GM18873 (cell line): Measurements from ENCODE around the gene BAZ2B.
"Not testable (repeated sequence)": the region's sequence is repeated elsewhere in the genome, so short reads cannot be mapped to it uniquely, and the experiment has no call there.

Experiments
- ATAC-seq: cut with Tn5 transposase; IDR thresholded peaks from one replicate; pipeline ENCODE4 v1.9.1; 2021; ENCODE audit warnings: mild to moderate bottlenecking, moderate library complexity, moderate number of reproducible peaks; ENCODE audit not compliant: unreplicated experiment, low FRiP score

The BAZ2B gene

DNA sequence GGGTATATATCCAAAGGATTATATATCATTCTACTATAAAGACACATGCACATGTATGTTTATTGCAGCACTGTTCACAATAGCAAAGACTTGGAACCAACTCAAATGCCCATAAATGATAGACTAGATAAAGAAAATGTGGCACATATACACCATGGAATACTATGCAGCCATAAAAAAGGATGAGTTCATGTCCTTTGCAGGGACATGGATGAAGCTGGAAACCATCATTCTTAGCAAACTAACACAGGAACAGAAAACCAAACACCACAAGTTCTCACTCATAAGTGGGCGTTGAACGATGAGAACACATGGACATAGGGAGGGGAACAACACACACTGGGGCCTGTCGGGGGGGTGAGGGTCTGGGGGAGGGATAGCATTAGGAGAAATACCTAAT, 254.7 kb downstream of the BAZ2B start:
- not testable (repeated sequence) for ATAC-seq

DNA sequence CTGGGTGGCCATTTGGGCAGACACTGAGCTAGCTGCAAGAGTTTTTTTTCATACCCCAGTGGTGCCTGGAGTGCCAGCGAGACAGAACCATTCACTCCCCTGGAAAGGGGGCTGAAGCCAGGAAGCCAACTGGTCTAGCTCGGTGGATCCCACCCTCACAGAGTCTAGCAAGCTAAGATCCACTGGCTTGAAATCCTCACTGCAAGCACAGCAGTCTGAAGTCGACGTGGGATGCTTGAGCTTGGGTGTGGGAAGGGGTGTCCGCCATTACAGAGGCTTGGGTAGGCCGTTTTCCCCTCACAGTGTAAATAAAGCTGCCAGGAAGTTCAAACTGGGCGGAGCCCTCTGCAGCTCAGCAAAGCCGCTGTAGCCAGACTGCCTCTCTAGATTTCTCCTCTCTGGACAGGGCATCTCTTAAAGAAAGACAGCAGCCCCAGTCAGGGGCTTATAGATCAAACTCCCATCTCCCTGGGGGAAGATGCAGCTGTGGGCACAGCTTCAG, 260.2 kb downstream of the BAZ2B start:
- ATAC-seq: no peak

DNA sequence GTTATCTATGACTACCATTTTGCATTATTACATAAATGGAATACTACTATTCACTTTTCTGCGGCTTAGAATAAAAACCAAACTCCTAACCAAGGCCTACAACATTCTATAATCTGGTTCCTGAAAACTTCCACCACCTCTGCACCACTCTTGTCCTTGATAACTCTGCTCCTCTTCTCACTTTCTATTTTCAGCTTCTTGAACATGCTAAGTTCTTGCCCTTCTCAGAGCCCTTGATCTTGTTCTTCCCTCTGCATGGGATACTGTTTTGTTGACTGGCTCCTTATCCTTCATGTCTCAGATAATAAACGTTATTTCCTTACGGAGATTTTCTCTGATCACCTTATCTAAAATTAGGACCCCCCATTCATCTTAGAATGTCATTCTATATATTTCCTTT, 264.4 kb downstream of the BAZ2B start:
- no peak for ATAC-seq

DNA sequence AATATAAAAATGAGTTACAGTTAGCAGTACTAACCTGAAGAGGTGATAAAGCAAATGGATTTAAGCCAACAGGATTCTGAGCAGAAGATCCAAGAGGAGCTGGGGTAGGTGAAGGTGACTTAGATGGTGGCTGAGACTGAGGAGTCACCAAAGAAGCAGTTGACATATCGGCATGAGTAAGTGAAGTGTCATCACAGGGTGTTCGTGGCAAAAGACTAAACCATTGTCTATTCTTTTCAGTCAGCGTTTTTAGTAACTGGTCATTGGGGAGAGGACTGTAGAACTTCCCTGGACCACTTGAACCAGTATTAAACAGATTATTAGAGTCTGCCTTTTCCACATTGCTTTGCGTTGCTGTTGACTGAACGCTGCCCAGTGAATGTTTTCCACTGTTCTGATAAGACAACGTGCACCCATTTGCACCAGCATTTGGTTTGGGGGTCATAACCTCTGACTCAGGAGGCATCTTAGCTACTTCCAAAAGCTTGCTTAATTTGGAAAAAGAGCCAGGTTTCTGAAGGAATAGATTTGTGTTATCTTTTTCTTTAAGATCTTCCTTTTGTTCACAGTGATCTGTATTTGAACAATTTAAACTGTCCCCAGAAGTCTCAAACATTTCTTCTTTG, 266.6 kb downstream of the BAZ2B start:
- ATAC-seq: no peak

DNA sequence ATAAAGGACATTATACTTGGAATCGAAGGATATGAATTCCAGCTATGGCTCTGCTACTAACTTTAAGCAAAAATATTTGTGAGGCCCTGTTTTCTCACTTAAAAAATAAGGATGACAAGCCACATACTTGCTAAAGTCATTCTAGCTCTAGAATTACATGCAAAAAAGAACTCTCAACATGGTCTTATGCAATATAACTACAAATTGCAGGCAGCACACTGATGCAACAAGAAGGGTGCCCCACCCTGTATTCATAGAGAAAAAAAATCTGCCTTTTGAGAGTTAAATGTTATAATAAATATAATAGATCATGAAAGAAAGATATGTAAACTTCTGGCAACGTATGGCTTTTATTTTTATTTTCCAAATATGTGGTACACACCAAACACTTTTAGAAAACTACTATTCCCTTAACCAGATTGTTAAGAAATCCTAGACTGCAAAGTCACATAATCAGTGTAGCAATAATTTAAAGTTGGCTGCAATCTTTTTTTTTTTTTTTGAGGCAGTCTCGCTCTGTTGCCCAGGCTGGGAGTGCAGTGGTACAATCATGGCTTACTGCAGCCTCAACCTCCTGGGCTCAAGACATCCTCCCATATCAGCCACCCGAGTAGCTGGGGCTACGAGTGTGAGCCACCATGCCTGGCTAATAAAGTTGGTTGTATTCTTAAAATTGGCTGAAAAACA, 289.6 kb downstream of the BAZ2B start:
- no peak for ATAC-seq

DNA sequence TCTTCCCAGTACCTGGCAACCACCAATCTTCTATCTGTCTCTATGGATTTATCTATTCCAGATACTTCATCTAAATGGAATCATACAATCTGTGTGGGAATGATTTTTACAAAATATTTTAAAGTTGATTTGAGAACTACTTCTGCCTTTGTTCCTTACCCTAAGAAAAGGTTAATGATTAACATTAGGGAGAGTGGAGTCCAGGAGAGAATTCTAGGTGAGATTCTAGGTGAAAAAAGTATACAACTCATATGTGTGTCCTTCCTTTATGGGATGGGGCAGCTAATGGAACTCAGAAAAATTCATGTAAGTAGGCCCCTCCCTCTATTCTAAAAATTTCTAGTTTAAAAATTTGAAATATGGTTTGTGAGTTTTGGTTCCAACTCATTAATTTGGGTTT, 293.9 kb downstream of the BAZ2B start:
- no peak for ATAC-seq

DNA sequence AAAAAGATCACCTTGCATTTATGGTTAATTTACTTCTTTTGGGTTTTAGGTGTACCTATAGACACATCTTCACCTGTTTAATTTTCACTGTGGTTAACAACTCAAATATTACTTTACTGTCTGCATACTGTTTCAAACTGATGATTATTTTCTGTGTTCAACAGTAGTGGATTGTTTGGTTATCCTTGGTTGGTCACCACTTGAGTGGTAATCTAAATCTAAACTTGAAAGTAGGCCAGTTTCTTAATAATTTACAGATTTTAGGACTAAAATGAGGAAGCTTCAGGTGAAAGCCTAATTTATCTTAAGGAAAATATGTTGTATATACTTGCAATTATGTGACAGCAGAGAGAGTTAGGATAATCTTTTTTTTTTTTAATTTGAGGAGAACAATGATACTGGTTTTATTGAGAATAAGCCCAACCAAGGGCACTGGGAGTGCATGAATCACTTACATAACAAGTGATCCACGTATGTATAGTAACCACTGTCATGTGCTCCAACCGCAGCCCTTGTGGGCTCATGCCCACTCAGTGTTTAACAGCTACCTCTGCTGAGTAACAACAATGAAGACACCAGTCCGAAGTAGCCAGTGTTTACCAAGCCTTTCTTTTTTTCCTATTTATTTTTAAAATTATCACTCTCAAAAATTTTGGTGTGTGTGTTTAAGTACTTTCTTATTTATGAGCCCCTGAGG, 298.8 kb downstream of the BAZ2B start:
- no peak for ATAC-seq

DNA sequence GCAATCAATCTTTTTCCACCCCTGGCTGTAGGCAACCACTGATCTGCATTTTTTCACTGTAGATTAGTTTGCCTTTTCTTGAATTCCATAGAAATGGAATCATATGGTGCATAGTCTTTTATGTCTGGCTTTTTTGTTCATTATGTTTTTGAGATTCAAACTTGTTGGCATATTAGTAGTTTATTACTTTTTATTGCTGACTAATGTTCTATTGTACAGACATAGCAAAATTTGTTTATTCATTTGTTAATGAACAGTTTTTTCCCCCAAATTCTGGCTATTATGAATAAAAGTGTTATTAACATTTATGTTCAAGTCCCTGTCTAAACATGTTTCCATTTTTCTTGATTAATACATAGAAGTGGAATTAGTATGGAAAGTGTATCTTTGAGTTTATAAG, 308.4 kb downstream of the BAZ2B start:
- no peak for ATAC-seq

DNA sequence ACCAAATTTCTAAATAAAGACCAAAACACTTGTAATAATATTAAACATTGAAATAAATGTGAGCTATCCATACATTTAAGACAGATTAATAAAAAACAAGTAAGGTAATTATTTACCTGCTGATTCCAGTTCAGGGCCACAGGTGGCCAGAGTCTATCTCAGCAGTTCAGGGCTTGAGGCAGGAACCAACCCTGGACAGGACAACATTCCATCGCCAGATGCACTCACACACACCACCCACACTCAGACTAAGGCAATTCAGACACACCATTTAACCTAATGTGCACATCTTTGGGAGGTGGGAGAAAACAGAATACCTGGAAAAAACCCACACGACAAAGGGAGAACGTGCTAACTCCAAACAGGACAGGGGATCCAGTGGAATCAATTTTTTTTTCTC, 315.8 kb downstream of the BAZ2B start:
- no peak for ATAC-seq

DNA sequence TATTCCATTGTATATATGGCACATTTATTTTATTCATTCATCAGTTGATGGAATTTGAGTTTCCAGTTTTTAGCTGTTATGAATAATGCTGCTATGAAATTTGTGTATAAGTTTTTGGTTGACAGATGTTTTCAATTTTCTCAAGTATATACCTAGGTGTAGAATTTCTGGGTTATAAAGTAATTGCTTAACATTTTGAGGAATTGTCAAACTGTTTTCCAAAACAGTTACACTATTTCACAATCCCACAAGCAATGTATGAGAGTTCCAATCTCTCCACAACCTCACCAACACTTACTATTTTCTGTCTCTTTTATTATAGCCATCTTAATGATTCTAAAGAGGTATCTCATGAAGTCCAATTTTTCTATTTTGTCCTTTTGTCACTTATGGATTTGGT, 317.4 kb downstream of the BAZ2B start:
- no peak for ATAC-seq

DNA sequence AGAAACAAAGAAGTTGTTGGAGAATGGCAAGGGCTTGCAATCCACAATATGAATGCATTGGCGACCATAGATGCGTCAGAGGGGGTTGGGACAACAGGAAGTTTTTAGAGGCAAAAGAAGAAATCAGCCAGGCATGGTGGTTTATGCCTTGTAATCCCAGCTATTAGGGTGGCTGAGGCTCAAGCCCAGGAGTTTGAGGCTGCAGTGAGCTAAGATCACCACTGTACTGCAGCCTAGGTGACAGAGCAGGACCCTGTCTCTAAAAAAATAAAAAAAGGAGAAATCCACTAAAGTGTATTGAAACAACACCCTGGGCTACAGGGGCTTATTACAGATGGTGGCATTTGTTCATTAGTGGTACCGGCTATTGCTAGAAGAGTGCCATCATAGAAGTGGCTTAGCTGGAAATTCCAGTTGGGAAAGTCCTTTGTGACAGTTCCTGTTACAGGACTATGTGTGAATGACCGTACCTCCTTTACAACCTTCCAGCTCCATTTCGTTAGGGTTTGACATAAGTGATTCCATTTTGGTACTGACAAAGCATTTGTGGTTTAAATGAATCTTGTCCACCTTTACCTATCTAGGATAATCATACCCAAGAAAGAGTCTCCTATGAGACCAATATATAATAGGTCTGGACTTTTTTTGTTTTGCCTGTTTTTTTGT, 319.2 kb downstream of the BAZ2B start:
- ATAC-seq: no peak

DNA sequence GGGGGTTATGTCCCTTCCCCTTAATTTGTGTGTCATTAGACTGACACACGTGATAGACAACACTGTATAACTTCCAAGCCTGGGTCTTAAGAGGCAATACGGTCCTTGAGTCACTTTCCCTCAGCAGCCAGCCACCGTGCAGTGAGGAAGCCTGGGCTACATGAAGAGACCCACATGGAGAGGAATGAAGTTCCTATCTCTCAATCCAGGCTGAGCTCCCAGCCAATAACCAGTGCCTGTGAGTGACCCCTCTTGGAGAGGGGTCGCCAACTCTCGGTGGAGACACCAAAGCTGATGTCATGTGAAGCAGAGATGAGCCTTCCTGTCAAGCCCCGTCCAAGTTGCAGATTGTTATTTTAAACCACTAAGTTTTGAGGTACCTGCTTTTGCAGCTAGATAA, 324.2 kb downstream of the BAZ2B start:
- no peak for ATAC-seq

DNA sequence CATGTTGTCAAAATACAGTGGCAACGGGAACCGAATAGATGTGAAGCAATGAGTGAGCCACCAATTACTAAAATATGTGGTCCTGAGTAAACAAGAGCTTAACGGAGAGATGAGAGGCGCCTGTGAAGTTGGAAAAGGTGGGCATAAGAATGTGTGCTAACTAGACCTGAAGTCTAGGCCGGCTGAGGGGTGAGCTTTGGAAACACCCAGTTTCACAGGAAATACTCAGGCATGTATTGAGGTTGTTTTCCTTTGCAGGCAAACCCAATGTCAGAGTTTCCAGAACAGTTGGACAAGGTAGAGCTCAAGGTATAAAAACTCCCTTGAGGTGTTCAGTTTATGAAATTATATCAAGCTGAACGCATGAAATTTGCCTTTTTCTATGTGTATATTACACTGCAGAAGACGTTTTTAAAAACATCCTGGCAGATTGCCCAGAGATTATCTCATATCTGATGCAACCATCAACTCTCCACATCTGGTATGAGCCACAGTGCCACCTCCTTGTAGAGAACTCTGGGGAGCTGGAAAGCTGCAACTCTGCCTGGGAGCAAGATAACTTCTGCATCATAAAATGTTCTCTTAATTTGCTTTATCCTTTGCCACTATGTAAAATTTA, 325.9 kb downstream of the BAZ2B start:
- no peak for ATAC-seq

DNA sequence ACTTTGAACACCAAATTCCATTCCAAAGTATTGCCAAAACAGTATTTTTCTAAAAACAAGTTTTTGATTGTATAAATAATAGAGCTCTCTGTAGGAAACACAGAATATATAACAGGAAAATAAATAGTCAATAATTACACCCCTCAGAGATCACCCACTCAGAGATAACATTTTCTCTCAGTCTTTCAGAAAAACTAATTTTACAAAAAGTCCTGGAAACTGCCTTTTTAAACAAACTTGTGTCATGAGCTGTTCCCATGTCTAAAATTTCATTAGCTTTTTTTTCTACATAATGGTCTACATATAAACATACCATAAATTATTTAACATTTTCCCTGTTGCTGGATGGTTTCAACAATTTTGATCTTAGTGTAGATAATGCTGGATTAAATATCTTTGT, 328.6 kb downstream of the BAZ2B start:
- ATAC-seq: no peak

DNA sequence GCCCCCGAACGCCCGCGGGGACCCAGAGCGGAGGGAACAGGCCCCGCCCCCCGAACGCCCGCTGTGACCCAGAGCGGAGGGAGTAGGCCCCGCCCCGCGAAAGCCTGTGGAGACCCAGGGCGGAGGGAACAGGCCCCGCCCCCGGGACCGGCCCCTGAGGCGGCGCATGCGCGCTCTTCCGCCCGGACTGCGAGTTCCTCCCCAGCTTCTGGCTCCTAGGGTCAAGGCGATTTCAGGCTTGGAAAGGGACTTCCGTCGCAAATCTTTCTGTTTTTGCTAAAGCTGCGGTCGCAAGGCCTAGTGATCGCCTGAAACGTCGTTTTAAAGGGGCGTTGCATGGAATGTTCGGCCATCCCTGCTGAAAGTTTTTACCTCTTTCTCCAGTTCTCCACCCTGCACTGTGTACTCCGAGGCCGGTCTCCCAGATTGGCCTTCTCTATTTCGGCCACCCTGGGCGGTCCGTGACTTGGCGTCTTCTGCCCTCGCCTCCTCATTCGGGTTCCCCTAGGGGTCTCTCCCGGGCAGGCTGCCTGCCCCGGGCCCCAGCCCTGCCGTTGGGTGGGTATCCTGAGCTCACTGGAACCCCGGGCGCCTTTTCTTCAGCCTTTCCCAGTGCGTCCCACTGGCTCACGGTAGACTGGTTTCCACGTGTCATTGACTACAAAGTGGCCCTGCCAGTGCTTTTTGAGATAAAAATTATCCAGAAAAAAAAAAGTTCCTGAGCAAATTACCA, 329.5 kb downstream of the BAZ2B start:
- ATAC-seq: peak; percentile 82

DNA sequence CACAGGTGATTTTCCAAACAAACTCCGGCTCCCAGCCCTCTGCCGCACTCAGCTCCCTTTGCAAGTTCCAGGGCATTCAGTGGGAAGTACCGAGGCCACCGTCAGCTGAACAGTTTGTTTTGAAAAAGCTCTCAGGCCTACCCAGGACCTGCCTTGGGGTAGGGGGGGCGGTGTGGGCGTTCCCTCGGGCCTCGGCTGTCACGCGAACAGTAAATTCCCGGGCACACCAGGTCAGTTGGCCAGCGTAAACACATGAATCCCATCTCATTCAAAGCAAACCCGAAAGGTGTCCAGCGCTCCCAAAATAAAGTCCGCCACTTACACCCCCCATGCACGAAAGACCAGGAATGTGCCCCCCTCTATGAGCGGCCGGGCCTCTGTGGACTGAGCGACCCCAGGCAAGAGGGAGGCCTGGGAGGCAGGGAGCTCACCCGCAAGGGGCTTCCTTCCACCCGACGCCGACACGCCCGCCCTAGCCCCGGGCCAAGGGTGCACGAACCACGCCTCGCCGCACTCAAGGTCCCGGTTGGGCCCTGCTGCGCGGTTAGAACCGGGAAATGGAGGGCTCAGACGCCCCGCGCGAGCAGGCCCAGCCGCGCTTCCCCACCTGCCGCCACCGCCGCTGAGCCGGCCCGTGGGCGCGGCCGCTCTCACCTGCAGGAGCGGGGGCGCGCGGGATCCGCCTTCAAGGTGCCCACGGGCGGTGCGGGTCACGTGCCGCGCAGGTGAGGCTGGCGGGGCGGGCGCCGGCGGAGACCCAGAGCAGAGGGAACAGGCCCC, 330.2 kb downstream of the BAZ2B start, which contains the start of gene WDSUB1:
TSS of gene WDSUB1 (minus strand) at position 775 of the 780 bp plus-strand sequence. CDS start 3,634 bp downstream, outside the sequence.
- peak; percentile 9 for ATAC-seq

DNA sequence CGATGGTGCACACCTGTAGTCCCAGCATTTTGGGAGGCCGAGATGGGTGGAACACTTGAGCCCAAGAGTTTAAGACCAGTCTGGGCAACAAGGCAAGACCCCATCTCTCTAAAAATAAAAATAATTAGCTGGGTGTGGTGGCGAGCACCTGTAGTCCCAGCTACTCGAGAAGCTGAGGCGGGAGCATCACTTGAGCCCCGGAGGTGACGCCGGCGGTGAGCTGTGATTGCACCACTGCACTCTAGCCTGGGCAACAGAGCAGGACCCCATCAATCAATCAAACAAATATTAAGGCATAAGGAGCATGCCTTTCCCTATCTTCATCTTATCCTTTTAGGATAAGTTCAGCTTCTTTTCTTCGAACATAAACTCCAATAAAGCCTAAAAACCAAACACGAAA, 330.9 kb downstream of the BAZ2B start:
- ATAC-seq: no peak

DNA sequence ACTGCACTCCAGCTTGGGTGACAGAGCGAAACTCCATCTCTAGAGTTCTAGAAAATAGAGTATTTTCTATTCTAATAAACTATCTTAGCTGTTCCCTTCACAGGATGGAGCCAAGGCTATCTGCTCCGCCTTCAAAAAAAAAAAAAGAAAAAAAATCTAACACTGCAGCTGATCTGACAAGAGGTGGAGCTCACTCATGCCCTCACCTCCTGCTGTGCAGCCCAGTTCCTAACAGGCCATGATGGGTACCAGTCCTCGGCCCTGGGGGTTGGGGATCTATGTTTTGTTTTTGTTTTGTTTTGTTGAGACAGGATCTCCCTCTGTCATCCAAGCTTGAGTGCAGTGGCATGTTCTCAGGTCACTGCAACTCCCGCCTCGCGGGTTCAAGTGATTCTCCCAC, 332.8 kb downstream of the BAZ2B start:
- ATAC-seq: no peak

DNA sequence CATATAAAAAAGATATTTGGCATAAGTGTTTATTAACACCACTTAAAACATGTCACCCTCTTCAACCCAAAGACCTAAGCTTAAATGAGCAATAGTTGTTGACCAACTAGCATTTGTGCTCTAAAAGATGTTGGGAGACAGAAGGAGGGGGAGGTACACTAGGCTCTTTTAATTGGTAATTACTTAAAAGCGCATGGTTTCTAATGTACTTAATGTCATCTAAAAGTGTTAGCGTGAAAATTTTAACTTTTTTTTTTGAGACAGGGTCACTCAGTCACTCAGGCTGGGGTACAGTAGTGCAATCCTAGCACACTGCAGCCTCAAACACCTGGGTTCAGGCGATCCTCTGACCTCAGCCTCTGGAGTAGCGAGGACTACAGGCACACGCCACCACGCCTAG, 335.3 kb downstream of the BAZ2B start:
- ATAC-seq: no peak
